Stimulated activated memory B cell treated with anti-CD40 and anti-IgM and Interleukin-4, amounts not matched to agents 10 μg/mL and 1 μg/mL and 100 μg/mL, for 72 hours (primary cell): ENCODE results near the gene MRPS11.
"Not testable (repeated sequence)": the region's sequence is repeated elsewhere in the genome, so short reads cannot be mapped to it uniquely, and the experiment has no call there.

Experiments
- ATAC-seq: fragments of 150-1000 bp; cut with Tn5 transposase; 2 replicates; pipeline ENCODE4 v1.10.0; 2021
- H3K27ac Mint-ChIP-seq: one replicate; pipeline ENCODE4 v1.8.0; 2022; ENCODE audit warnings: mild to moderate bottlenecking, mixed read lengths
- H3K27me3 Mint-ChIP-seq: one replicate; pipeline ENCODE4 v1.8.0; 2022; ENCODE audit warnings: mixed read lengths
- H3K36me3 Mint-ChIP-seq: one replicate; pipeline ENCODE4 v1.8.0; 2022; ENCODE audit warnings: mixed read lengths
- H3K4me1 Mint-ChIP-seq: one replicate; pipeline ENCODE4 v1.8.0; 2022; ENCODE audit warnings: mixed read lengths
- H3K4me3 Mint-ChIP-seq: one replicate; pipeline ENCODE4 v1.8.0; 2022; ENCODE audit warnings: mild to moderate bottlenecking, moderate library complexity, mixed read lengths
- H3K9me3 Mint-ChIP-seq: one replicate; pipeline ENCODE4 v1.8.0; 2022; ENCODE audit warnings: mixed read lengths

MRPS11 gene

GRCh38 chr15:88498996-88499395 is 31.5 kb downstream of the MRPS11 start:
- Mint-ChIP-seq H3K27me3 (no peaks in the 10 kb centered on the region), H3K27ac (no peak overlapping the region), H3K9me3 (no peaks in the 10 kb centered on the region), H3K4me3 (no peak overlapping the region), H3K4me1 (no peaks in the 10 kb centered on the region), H3K36me3 (peaks cover 16% of the 10 kb centered on the region)
- ATAC-seq, result no peak

- Mint-ChIP-seq H3K4me3 (no peak overlapping the region), H3K36me3 (peaks cover 35% of the 10 kb centered on the region), H3K27me3 (no peaks in the 10 kb centered on the region), H3K27ac (no peak overlapping the region), H3K4me1 (peaks cover 7% of the 10 kb centered on the region), H3K9me3 (no peaks in the 10 kb centered on the region)
- no peak for ATAC-seq
Measured at GRCh38 chr15:88504445-88504844, 36.9 kb downstream of the MRPS11 start.

- H3K4me3 Mint-ChIP-seq, result no peak overlapping the region
- no peaks in the 10 kb centered on the region for H3K27me3 Mint-ChIP-seq
- no peaks in the 10 kb centered on the region for H3K9me3 Mint-ChIP-seq
- H3K4me1 Mint-ChIP-seq, result peaks cover 7% of the 10 kb centered on the region
- no peak overlapping the region for H3K27ac Mint-ChIP-seq
- ATAC-seq, result no peak
- peaks cover 44% of the 10 kb centered on the region for H3K36me3 Mint-ChIP-seq
Measured at GRCh38 chr15:88505721-88506120, 38.2 kb downstream of the MRPS11 start.

- H3K27ac Mint-ChIP-seq, result no peak overlapping the region
- H3K4me1 Mint-ChIP-seq, result peaks cover 7% of the 10 kb centered on the region
- no peaks in the 10 kb centered on the region for H3K9me3 Mint-ChIP-seq
- ATAC-seq, result no peak
- H3K36me3 Mint-ChIP-seq, result peaks cover 53% of the 10 kb centered on the region
- no peak overlapping the region for H3K4me3 Mint-ChIP-seq
- H3K27me3 Mint-ChIP-seq, result no peaks in the 10 kb centered on the region
Measured at GRCh38 chr15:88506628-88507027, 39.1 kb downstream of the MRPS11 start.

GRCh38 chr15:88509321-88509720 is 41.8 kb downstream of the MRPS11 start:
- Mint-ChIP-seq H3K27ac (no peak overlapping the region), H3K27me3 (no peaks in the 10 kb centered on the region), H3K36me3 (peaks cover 57% of the 10 kb centered on the region), H3K4me3 (no peak overlapping the region), H3K4me1 (peaks cover 7% of the 10 kb centered on the region), H3K9me3 (no peaks in the 10 kb centered on the region)
- no peak for ATAC-seq

- H3K4me3 Mint-ChIP-seq, result no peak overlapping the region
- no peak for ATAC-seq
- H3K27ac Mint-ChIP-seq, result no peak overlapping the region
- H3K27me3 Mint-ChIP-seq, result no peaks in the 10 kb centered on the region
- peaks cover 57% of the 10 kb centered on the region for H3K36me3 Mint-ChIP-seq
- peaks cover 7% of the 10 kb centered on the region for H3K4me1 Mint-ChIP-seq
- H3K9me3 Mint-ChIP-seq, result no peaks in the 10 kb centered on the region
Measured at GRCh38 chr15:88509964-88510363, 42.5 kb downstream of the MRPS11 start.

- peaks cover 7% of the 10 kb centered on the region for H3K4me1 Mint-ChIP-seq
- H3K4me3 Mint-ChIP-seq, result no peak overlapping the region
- H3K36me3 Mint-ChIP-seq, result peaks cover 52% of the 10 kb centered on the region
- no peaks in the 10 kb centered on the region for H3K9me3 Mint-ChIP-seq
- no peak overlapping the region for H3K27ac Mint-ChIP-seq
- H3K27me3 Mint-ChIP-seq, result no peaks in the 10 kb centered on the region
- ATAC-seq, result no peak
Measured at GRCh38 chr15:88511161-88511560, 43.7 kb downstream of the MRPS11 start.

GRCh38 chr15:88512078-88512477 is 44.6 kb downstream of the MRPS11 start:
- Mint-ChIP-seq H3K4me3 (no peak overlapping the region), H3K9me3 (no peaks in the 10 kb centered on the region), H3K4me1 (peaks cover 7% of the 10 kb centered on the region), H3K27ac (no peak overlapping the region), H3K27me3 (no peaks in the 10 kb centered on the region), H3K36me3 (peaks cover 52% of the 10 kb centered on the region)
- ATAC-seq, result no peak

GRCh38 chr15:88512601-88513000 is 45.1 kb downstream of the MRPS11 start:
- no peak for ATAC-seq
- no peak overlapping the region for H3K4me3 Mint-ChIP-seq
- peaks cover 7% of the 10 kb centered on the region for H3K4me1 Mint-ChIP-seq
- H3K27ac Mint-ChIP-seq, result no peak overlapping the region
- H3K9me3 Mint-ChIP-seq, result no peaks in the 10 kb centered on the region
- H3K36me3 Mint-ChIP-seq, result peaks cover 46% of the 10 kb centered on the region
- H3K27me3 Mint-ChIP-seq, result no peaks in the 10 kb centered on the region

- Mint-ChIP-seq H3K4me3 (no peak overlapping the region), H3K36me3 (peaks cover 45% of the 10 kb centered on the region), H3K27me3 (no peaks in the 10 kb centered on the region), H3K9me3 (no peaks in the 10 kb centered on the region), H3K27ac (no peak overlapping the region), H3K4me1 (peaks cover 7% of the 10 kb centered on the region)
- no peak for ATAC-seq
Measured at GRCh38 chr15:88513195-88513594, 45.7 kb downstream of the MRPS11 start.

GRCh38 chr15:88518903-88519302 is 51.4 kb downstream of the MRPS11 start:
- no peak for ATAC-seq
- no peaks in the 10 kb centered on the region for H3K27me3 Mint-ChIP-seq
- H3K4me1 Mint-ChIP-seq, result no peaks in the 10 kb centered on the region

GRCh38 chr15:88524094-88524493 is 56.6 kb downstream of the MRPS11 start:
- H3K9me3 Mint-ChIP-seq, H3K4me3 Mint-ChIP-seq, H3K4me1 Mint-ChIP-seq, H3K27ac Mint-ChIP-seq, ATAC-seq, H3K27me3 Mint-ChIP-seq: not testable (repeated sequence)
- peaks cover 40% of the 10 kb centered on the region for H3K36me3 Mint-ChIP-seq

More at GRCh38 chr15:88518903-88519302, 51.4 kb downstream of the MRPS11 start:
- Mint-ChIP-seq H3K27ac (no peak overlapping the region), H3K9me3 (no peaks in the 10 kb centered on the region), H3K4me3 (no peak overlapping the region), H3K36me3 (peaks cover 8% of the 10 kb centered on the region)

- Mint-ChIP-seq H3K36me3 (peaks cover 53% of the 10 kb centered on the region), H3K9me3 (no peaks in the 10 kb centered on the region)
Measured at GRCh38 chr15:88525418-88525817, 57.9 kb downstream of the MRPS11 start.

GRCh38 chr15:88526247-88526879 is 58.9 kb downstream of the MRPS11 start:
- no peaks in the 10 kb centered on the region for H3K9me3 Mint-ChIP-seq
- ATAC-seq, result no peak

More at GRCh38 chr15:88525418-88525817, 57.9 kb downstream of the MRPS11 start:
- Mint-ChIP-seq H3K27ac (no peak overlapping the region), H3K27me3 (no peaks in the 10 kb centered on the region), H3K4me3 (no peak overlapping the region), H3K4me1 (no peaks in the 10 kb centered on the region)
- ATAC-seq, result no peak

GRCh38 chr15:88529021-88529630 is 61.6 kb downstream of the MRPS11 start:
- Mint-ChIP-seq H3K36me3 (peaks cover 74% of the 10 kb centered on the region), H3K4me3 (no peak overlapping the region), H3K27me3 (no peaks in the 10 kb centered on the region), H3K27ac (no peak overlapping the region), H3K4me1 (no peaks in the 10 kb centered on the region), H3K9me3 (peaks cover under 1% of the 10 kb centered on the region)
- no peak for ATAC-seq

More at GRCh38 chr15:88526247-88526879, 58.9 kb downstream of the MRPS11 start:
- Mint-ChIP-seq H3K4me1 (no peaks in the 10 kb centered on the region), H3K4me3 (no peak overlapping the region), H3K27ac (no peak overlapping the region), H3K36me3 (peaks cover 63% of the 10 kb centered on the region), H3K27me3 (no peaks in the 10 kb centered on the region)
